Heart left ventricle (tissue), 16 donors: ENCODE results near the gene C1QTNF1. TPM values are rescaled to one million over a fixed set of nuclear protein-coding genes. Genes with fewer than 3 reads are reported as not detected.

Source experiments
- ATAC-seq, 4 donors: fragments of 200-7000 bp; cut with Tn5 transposase; one replicate each; pipeline ENCODE4 v1.9.1; 2020 to 2022; ENCODE audit warnings: moderate library complexity in 4 of 4, mild to moderate bottlenecking in 3 of 4, moderate number of reproducible peaks in 1 of 4
- DNase-seq, 5 donors: peaks; one replicate each; pipeline ENCODE4 v3.0.0-alpha.2; 2020
- H3K27ac ChIP-seq, 12 donors: fragments of 200-600 bp; sonication (generic) in 4 of 12; one replicate each; pipeline versions ENCODE4 v1.5.0 to v1.8.0; 2016 to 2022; ENCODE audit warnings: mild to moderate bottlenecking in 2 of 12
- H3K27me3 ChIP-seq, 9 donors: fragments of 200-600 bp; sonication (generic) in 2 of 9; one replicate each; pipeline versions ENCODE4 v1.5.1 to v1.8.0; 2016 to 2022; ENCODE audit warnings: mild to moderate bottlenecking in 3 of 9
- H3K36me3 ChIP-seq, 9 donors: fragments of 200-600 bp; sonication (generic) in 2 of 9; one replicate each; pipeline versions ENCODE4 v1.5.0 to v1.8.0; 2018 to 2022; ENCODE audit warnings: mild to moderate bottlenecking in 2 of 9
- H3K4me1 ChIP-seq, 12 donors: fragments of 200-600 bp; sonication (generic) in 4 of 12; one replicate each; pipeline versions ENCODE4 v1.5.0 to v1.8.0; 2016 to 2022; ENCODE audit warnings: mild to moderate bottlenecking in 3 of 12
- H3K4me3 ChIP-seq, 12 donors: fragments of 200-600 bp; sonication (generic) in 4 of 12; one replicate each; pipeline versions ENCODE4 v1.5.0 to v1.8.0; 2017 to 2022; ENCODE audit warnings: mild to moderate bottlenecking in 9 of 12, moderate library complexity in 4 of 12
- H3K9me3 ChIP-seq, 12 donors: fragments of 200-600 bp; sonication (generic) in 4 of 12; one replicate each; pipeline versions ENCODE4 v1.5.0 to v1.8.0; 2016 to 2022; ENCODE audit warnings: mild to moderate bottlenecking in 1 of 12
- CTCF ChIP-seq, 12 donors: fragments of 200-600 bp; sonication (generic) in 4 of 12; IDR thresholded peaks; one replicate each; pipeline versions ENCODE4 v1.5.0 to v1.8.0; 2018 to 2022; ENCODE audit warnings: antibody characterized with exemption in 12 of 12, mild to moderate bottlenecking in 5 of 12
- POLR2A ChIP-seq, 2 donors: fragments of 450-650 bp; IDR thresholded peaks; one replicate each; pipeline ENCODE4 v1.6.1; 2017; ENCODE audit warnings: antibody characterized with exemption in 2 of 2, mild to moderate bottlenecking in 2 of 2, moderate library complexity in 2 of 2
- WGBS, 4 donors: extraction: QIAGEN DNeasy Blood & Tissue Kit in 2 of 4; methylation state at CpG; one replicate each; pipeline versions ENCODE4 v1.1.5 to v1.1.7; 2013 to 2018; 5-methylcytosine and 5-hydroxymethylcytosine counted together
- intact Hi-C, 10 donors: fragments of 100-400 bp; cut with DNase I; formaldehyde crosslinking; loops; one replicate each; pipeline versions ENCODE4 v1.11.1 to v1.14.2; 2022
- polyA plus RNA-seq, 2 donors: library from polyadenylated mRNA; stranded (reverse); fragments of 200-250 nt; gene quantifications; one replicate each; pipeline ENCODE4 v1.2.3, GENCODE V29; 2013
- total RNA-seq, 9 donors: library from RNA; depleted of rRNA in 2 of 9; stranded (reverse); fragments of >200 nt in 2 of 9; fragmentation: NEBNext Ultra II Directional in 3 of 9; extraction: Animal tissue kit (Norgen Biotek cat#: 25700) in 3 of 9; gene quantifications; one replicate each; pipeline versions ENCODE4 v1.1.0 to v1.2.4, GENCODE V29; 2016 to 2023
- donor health status: ischemic (EF 13 %, LVEDD 7.1; RV severe dilation, severe dysfunction).
- donor health status: healthy with polysubstance abuse.
- donor health status: DM: no; HTN: yes; CAD: no.
- donor health status: DM: no; HTN: no; CAD: no.
- donor health status: ischemic (EF 25% LVEDD 6.9; RV normal size, moderate dysfunction).
- donor health status: ischemic (EF 25% LVEDD 5.7; RV mildly dilated, moderate dysfunction).
- donor health status: healthy.
- donor health status: DM: yes; HTN: yes; CAD: no.
- donor health status: ischemic (EF 35%, LVEDD 5.7; RV mildly dilated, moderate dysfunction).
- donor health status: nonischemic (EF 11% LVEDD 7.7; RV severe dilation, severe dysfunction).
- donor health status: DM: yes; HTN: yes; CAD: no.
- donor health status: PGD.
- donor health status: ischemic (EF 29% LVEDD 5.4; RV normal size, mild dysfunction).
- donor health status: nonischemic (EF 23%, LVEDD 6.1; RV moderate dilation, normal function).

C1QTNF1 gene
- total and polyA plus RNA-seq, 11 donors: 37.0 to 406 (median 85.5) TPM

- DNase-seq: no peak
- Histone ChIP-seq H3K9me3 (no peaks in the 10 kb centered on the region), H3K27ac (no peak overlapping the region), H3K36me3 (peaks cover 0 to 3% (median 0%) of the 10 kb centered on the region in 9 donors), H3K4me3 (no peak overlapping the region), H3K4me1 (peaks cover 0 to 48% (median 23%) of the 10 kb centered on the region in 12 donors), H3K27me3 (no peaks in the 10 kb centered on the region)
- 65 to 77% (median 74%) methylated on average over 3 of the region's 3 CpGs for WGBS, 4 donors
- TF ChIP-seq CTCF (IDR thresholded peaks at IDR 0.05) (no peak), POLR2A (IDR thresholded peaks at IDR 0.05) (no peak)
- peak in 2 of 4 donors; percentile 29 to 35 for ATAC-seq
- intact Hi-C loops: no loop called here
Measured at GRCh38 chr17:79036596-79036995, 12.6 kb downstream of the C1QTNF1 start.

GRCh38 chr17:79038545-79039135, 14.7 kb downstream of the C1QTNF1 start:
- no peaks in the 10 kb centered on the region for H3K9me3 ChIP-seq
- H3K4me3 ChIP-seq: no peak overlapping the region
- TF ChIP-seq POLR2A (IDR thresholded peaks at IDR 0.05) (no peak), CTCF (IDR thresholded peaks at IDR 0.05) (no peak)
- peak in 3 of 4 donors; percentile 31 to 56 (median 37) for ATAC-seq
- 74 to 83% (median 79%) methylated on average over 8 of the region's 8 CpGs for WGBS, 4 donors
- H3K27ac ChIP-seq: peak overlapping the region in 3 of 12 donors; percentile 20 to 60 (median 52)
- H3K36me3 ChIP-seq: peaks cover 0 to 3% (median 0%) of the 10 kb centered on the region in 9 donors
- H3K4me1 ChIP-seq: peaks cover 0 to 43% (median 21%) of the 10 kb centered on the region in 12 donors
- intact Hi-C loops: loop anchor here in 1 of 10 donors (2.0 kb wide), 1 partner anchor 18 kb away; no protein-coding TSS in a partner anchor
- no peak for DNase-seq
- no peaks in the 10 kb centered on the region for H3K27me3 ChIP-seq

- no peaks in the 10 kb centered on the region for H3K9me3 ChIP-seq
- intact Hi-C loops: loop anchor here in 1 of 10 donors (2.0 kb wide), 1 partner anchor 18 kb away; no protein-coding TSS in a partner anchor
- WGBS, 4 donors: 85 to 97% (median 92%) methylated on average over 8 of the region's 8 CpGs
- H3K4me1 ChIP-seq: peaks cover 0 to 38% (median 15%) of the 10 kb centered on the region in 12 donors
- peak overlapping the region in 2 of 12 donors; percentile 52 to 60 for H3K27ac ChIP-seq
- peaks cover 0 to 3% (median 0%) of the 10 kb centered on the region in 9 donors for H3K36me3 ChIP-seq
- no peak overlapping the region for H3K4me3 ChIP-seq
- DNase-seq (no peak), ATAC-seq (no peak)
- H3K27me3 ChIP-seq: no peaks in the 10 kb centered on the region
- TF ChIP-seq CTCF (IDR thresholded peaks at IDR 0.05) (no peak), POLR2A (IDR thresholded peaks at IDR 0.05) (no peak)
Measured at GRCh38 chr17:79039171-79039570, 15.2 kb downstream of the C1QTNF1 start.

- Histone ChIP-seq H3K9me3 (no peaks in the 10 kb centered on the region), H3K4me1 (peaks cover 0 to 31% (median 8%) of the 10 kb centered on the region in 12 donors), H3K4me3 (no peak overlapping the region), H3K36me3 (peaks cover 0 to 8% (median 0%) of the 10 kb centered on the region in 9 donors), H3K27ac (no peak overlapping the region), H3K27me3 (no peaks in the 10 kb centered on the region)
- intact Hi-C loops: loop anchor here in 6 of 10 donors (2.0 to 10.0 kb wide), 3 partner anchors 19 to 355 kb away; no protein-coding TSS in a partner anchor
- 92 to 98% (median 95%) methylated on average over 6 of the region's 6 CpGs for WGBS, 4 donors
- no peak for TF ChIP-seq CTCF (IDR thresholded peaks at IDR 0.05)
- no peak for TF ChIP-seq POLR2A (IDR thresholded peaks at IDR 0.05)
- DNase-seq: no peak
- no peak for ATAC-seq
Measured at GRCh38 chr17:79039886-79040285, 15.9 kb downstream of the C1QTNF1 start.
